Activated CD4-positive, alpha-beta memory T cell treated with anti-CD3 and anti-CD28 coated beads, Interleukin-2, amount 10 ng/mL, durations not matched to agents 7 days and 5 days (primary cell): ENCODE results near the gene CHCHD4. TPM values are rescaled to one million over a fixed set of nuclear protein-coding genes. Genes with fewer than 3 reads are reported as not detected.
"Not testable (repeated sequence)": the region's sequence is repeated elsewhere in the genome, so short reads cannot be mapped to it uniquely, and the experiment has no call there.

Experiments
- CTCF ChIA-PET: fragments of 350-600 bp; sonication (Branson Sonifier 250); formaldehyde crosslinking; loops from one replicate; lab custom pipeline; 2021; ENCODE audit warnings: antibody characterized with exemption, inconsistent platforms; lab: Charles Lee
- POLR2A ChIA-PET: fragments of 350-600 bp; sonication (Branson Sonifier 250); formaldehyde crosslinking; loops from one replicate; lab custom pipeline; 2021; ENCODE audit warnings: antibody characterized with exemption; lab: Charles Lee
- DNase-seq: peaks from one replicate; pipeline ENCODE4 v3.0.0-alpha.2; 2020
- H3K27ac Mint-ChIP-seq: one replicate; pipeline ENCODE4 v1.8.0; 2021; ENCODE audit warnings: mild to moderate bottlenecking, mixed read lengths
- H3K27me3 Mint-ChIP-seq: one replicate; pipeline ENCODE4 v1.8.0; 2021; ENCODE audit warnings: mixed read lengths
- H3K36me3 Mint-ChIP-seq: one replicate; pipeline ENCODE4 v1.8.0; 2021; ENCODE audit warnings: low read depth, mixed read lengths
- H3K4me1 Mint-ChIP-seq: one replicate; pipeline ENCODE4 v1.8.0; 2021; ENCODE audit warnings: mixed read lengths
- H3K4me3 Mint-ChIP-seq: one replicate; pipeline ENCODE4 v1.8.0; 2021; ENCODE audit warnings: mild to moderate bottlenecking, mixed read lengths
- H3K9me3 Mint-ChIP-seq: one replicate; pipeline ENCODE4 v1.8.0; 2021; ENCODE audit warnings: mixed read lengths
- total RNA-seq, 2 experiments: library from RNA; stranded (reverse); gene quantifications; one replicate each; pipeline ENCODE4 v1.2.3, GENCODE V29; 2021

Gene CHCHD4
- total RNA-seq, 2 experiments from 2014 or later: 11.5 to 12.8 TPM

- Mint-ChIP-seq H3K4me1 (peaks cover 45% of the 10 kb centered on the region), H3K4me3 (peak overlapping the region; percentile 36), H3K27me3 (no peaks in the 10 kb centered on the region), H3K27ac (peak overlapping the region; percentile 18), H3K36me3 (peaks cover 13% of the 10 kb centered on the region), H3K9me3 (no peaks in the 10 kb centered on the region)
- POLR2A ChIA-PET: interaction anchor here (1.4 to 9.0 kb wide), 3 partner anchors 20 to 232 kb away, joined by 5 to 133 read pairs (median 8); partner anchors contain the start of genes LSM3 and XPC
- CTCF ChIA-PET: interaction anchor here (0.6 to 3.9 kb wide), 5 partner anchors 28 to 760 kb away, joined by 3 to 22 read pairs (median 4); no protein-coding TSS in a partner anchor
- no peak for DNase-seq
These were observed 2.4 kb downstream of the CHCHD4 start for GRCh38 chr3:14122301-14122700.

DNA sequence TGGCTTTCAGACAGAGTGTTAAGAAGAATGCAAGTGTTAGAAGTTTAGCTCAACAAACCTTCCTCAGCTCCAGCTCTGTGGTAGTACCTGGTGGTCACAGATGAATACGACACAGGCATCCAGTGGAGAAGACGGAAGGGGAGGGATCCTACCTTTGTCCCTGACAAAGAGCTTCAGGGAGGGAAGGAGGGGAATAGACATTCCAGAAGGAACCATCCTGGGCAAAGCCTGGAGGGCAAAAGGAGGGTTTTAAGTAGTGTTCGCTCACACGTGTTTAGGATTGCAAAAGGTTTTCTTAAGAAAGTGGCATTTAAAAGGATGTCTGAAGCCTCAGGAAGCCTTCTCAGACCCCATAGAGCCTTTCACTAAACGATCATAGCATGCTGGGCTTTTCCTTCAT, 2.8 kb downstream of the CHCHD4 start:
- DNase-seq: no peak
- Mint-ChIP-seq H3K9me3 (no peaks in the 10 kb centered on the region), H3K4me1 (peaks cover 41% of the 10 kb centered on the region), H3K4me3 (no peak overlapping the region), H3K27ac (no peak overlapping the region), H3K36me3 (peaks cover 11% of the 10 kb centered on the region), H3K27me3 (no peaks in the 10 kb centered on the region)
- POLR2A ChIA-PET: interaction anchor here (1.4 to 9.0 kb wide), 2 partner anchors 20 to 57 kb away, joined by 5 to 133 read pairs; partner anchors contain the start of genes LSM3 and XPC
- CTCF ChIA-PET: interaction anchor here (1.4 kb wide), 1 partner anchor 34 kb away, joined by 3 read pairs; no protein-coding TSS in a partner anchor

GRCh38 chr3:14120921-14121448, 3.7 kb downstream of the CHCHD4 start:
- Mint-ChIP-seq H3K4me1 (peaks cover 32% of the 10 kb centered on the region), H3K36me3 (peaks cover 11% of the 10 kb centered on the region)
- not testable (repeated sequence) for DNase-seq, H3K27me3 Mint-ChIP-seq, H3K4me3 Mint-ChIP-seq, H3K9me3 Mint-ChIP-seq, H3K27ac Mint-ChIP-seq
- ChIA-PET CTCF (interaction anchor here (1.4 kb wide), 1 partner anchor 33 kb away, joined by 3 read pairs; no protein-coding TSS in a partner anchor), POLR2A (interaction anchor here (1.1 to 9.0 kb wide), 3 partner anchors 21 to 58 kb away, joined by 5 to 133 read pairs (median 5); partner anchors contain the start of genes LSM3 and XPC)

DNA sequence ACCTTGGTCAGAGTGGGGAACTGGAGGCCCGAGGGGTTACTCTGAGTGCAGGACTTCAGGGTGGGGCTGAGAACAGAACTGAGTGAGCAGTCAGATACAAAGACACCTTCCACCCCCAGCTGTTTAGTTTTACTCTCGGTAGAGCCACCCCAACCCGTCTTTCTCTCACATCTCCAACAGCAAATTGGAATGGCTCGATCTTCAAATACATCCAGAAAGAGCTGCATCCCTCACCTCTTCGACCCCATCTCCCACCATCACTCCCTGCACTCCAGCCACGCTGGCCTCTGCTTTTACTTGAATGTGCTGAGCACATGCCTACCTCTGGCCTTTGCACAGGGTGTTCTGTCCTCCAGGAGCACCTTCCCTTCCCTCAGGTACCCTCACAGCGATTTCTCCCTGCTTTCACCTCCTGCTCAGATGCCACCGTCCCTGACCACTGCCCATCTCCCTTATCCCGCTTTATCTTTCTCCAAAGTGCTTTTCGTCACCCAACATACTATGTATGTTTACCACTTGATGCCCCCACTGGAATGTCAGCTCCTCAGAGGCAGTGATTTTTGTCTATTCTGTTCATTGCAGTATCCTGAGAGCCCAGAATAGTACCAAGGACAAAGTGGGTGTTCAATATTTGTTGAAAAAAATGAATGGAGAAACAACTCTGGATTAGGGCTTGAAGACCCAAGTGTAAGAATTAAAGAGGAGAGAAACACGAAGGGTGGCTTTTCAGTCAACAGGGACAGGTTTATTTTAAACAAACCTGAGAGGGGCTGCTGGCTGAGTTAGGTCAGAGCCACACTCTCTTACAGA, 4.4 kb downstream of the CHCHD4 start:
- H3K9me3 Mint-ChIP-seq: no peaks in the 10 kb centered on the region
- H3K4me3 Mint-ChIP-seq: no peak overlapping the region
- ChIA-PET CTCF (interaction anchor here (1.0 kb wide), 1 partner anchor 224 kb away, joined by 6 read pairs; no protein-coding TSS in a partner anchor), POLR2A (interaction anchor here (1.1 kb wide), 1 partner anchor 58 kb away, joined by 5 read pairs; the partner anchor contains the start of genes LSM3 and XPC)
- DNase-seq: no peak
- H3K27ac Mint-ChIP-seq: no peak overlapping the region
- no peaks in the 10 kb centered on the region for H3K27me3 Mint-ChIP-seq
- H3K36me3 Mint-ChIP-seq: peaks cover 11% of the 10 kb centered on the region
- peaks cover 29% of the 10 kb centered on the region for H3K4me1 Mint-ChIP-seq

- H3K9me3 Mint-ChIP-seq: no peaks in the 10 kb centered on the region
- peaks cover 29% of the 10 kb centered on the region for H3K4me1 Mint-ChIP-seq
- DNase-seq: no peak
- H3K4me3 Mint-ChIP-seq: no peak overlapping the region
- H3K36me3 Mint-ChIP-seq: peaks cover 13% of the 10 kb centered on the region
- CTCF ChIA-PET: interaction anchor here (1.0 kb wide), 1 partner anchor 223 kb away, joined by 6 read pairs; no protein-coding TSS in a partner anchor
- no peak overlapping the region for H3K27ac Mint-ChIP-seq
- POLR2A ChIA-PET: interaction anchor here (1.1 kb wide), 1 partner anchor 59 kb away, joined by 5 read pairs; the partner anchor contains the start of genes LSM3 and XPC
- H3K27me3 Mint-ChIP-seq: no peaks in the 10 kb centered on the region
These were observed 5.0 kb downstream of the CHCHD4 start for GRCh38 chr3:14119651-14120050.

DNA sequence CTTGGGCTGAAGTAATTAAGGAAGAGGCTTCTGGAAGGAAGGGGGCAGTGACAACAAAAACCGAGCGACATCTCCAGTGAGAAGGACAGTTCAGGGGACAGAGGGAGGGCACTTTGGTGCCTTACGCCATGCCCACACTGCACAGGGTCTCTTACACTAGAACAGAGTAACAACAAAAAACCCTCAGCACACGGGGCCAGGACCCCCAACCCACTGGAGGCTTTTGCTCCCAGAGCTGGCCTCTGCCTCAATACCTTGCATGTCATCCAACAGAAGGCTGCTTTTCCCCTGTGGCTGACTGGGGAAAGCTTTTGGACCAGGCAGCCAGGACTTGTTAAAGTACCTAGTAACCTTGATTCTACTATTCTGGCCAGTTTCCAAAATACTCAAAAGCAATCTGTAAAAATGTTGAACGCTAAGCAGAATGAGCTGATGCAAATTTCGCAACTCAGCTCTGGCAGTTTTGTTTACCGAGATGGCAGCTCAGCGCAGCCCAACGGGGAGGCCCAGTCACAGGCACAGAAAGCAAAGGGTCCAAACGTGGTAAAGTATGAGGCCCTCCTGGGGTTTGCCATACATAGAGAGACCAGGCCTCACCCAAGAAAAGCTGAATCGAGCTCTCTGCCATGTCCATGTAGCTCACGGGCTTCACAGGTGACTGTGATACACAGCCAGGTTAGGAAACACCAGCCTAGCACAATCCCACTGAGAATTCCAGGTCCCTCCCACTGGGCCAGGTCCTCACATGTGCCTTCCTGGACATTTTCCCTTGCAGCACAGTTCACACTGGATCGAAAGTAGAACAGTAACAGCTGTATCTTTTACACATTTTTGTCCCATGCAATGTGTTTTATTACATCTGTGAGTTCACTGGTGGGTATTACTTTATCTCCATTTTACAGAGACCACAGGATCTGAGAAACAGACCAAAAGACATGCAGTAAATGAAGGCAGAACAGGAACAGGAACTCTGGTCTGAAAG, 6.0 kb downstream of the CHCHD4 start:
- Mint-ChIP-seq H3K27me3 (no peaks in the 10 kb centered on the region), H3K36me3 (peaks cover 21% of the 10 kb centered on the region), H3K9me3 (no peaks in the 10 kb centered on the region), H3K4me3 (no peak overlapping the region), H3K27ac (no peak overlapping the region), H3K4me1 (peaks cover 24% of the 10 kb centered on the region)
- CTCF ChIA-PET: interaction anchor here (1.0 kb wide), 1 partner anchor 222 kb away, joined by 6 read pairs; no protein-coding TSS in a partner anchor
- DNase-seq: no peak
- POLR2A ChIA-PET: no interaction called here

GRCh38 chr3:14117468-14118399, 6.9 kb downstream of the CHCHD4 start:
- ChIA-PET POLR2A (interaction anchor here (1.4 kb wide), 1 partner anchor 61 kb away, joined by 5 read pairs; the partner anchor contains the start of genes LSM3 and XPC), CTCF (no interaction called here)
- Mint-ChIP-seq H3K27ac (no peak overlapping the region), H3K9me3 (no peaks in the 10 kb centered on the region), H3K4me3 (no peak overlapping the region), H3K36me3 (peaks cover 26% of the 10 kb centered on the region), H3K4me1 (peaks cover 15% of the 10 kb centered on the region), H3K27me3 (no peaks in the 10 kb centered on the region)
- no peak for DNase-seq

DNA sequence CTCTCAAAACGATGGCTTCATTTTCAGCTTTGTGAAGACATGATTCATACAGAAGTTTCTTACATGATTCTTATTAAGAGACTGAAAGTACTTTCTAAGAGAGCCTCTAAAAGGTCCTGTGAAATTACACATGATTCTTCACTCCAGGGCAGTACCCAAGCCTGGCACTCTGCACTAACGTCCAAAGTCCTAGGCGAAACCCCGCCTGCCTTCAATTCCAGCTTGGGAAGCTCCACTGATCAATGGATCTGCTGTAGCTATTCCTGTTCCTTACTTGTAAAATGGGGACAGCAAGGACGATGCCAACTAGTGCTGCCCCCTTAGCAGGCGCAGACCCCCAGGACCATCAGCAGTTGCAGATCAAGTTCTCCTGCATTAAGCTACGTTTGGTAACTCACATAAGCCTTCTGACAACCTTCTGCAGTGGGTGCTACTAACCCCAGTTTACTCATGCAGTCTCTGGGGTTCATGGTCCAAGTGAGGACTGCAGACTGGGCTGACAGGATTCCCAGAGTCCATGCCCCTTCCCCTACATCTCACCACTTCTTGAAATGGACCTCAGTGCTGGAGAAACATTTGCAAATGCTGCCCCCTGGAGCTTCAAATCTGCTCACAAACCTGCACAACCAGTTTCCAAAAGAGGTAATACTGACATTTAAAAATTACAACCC, 10.6 kb downstream of the CHCHD4 start:
- H3K9me3 Mint-ChIP-seq: no peaks in the 10 kb centered on the region
- no peaks in the 10 kb centered on the region for H3K27me3 Mint-ChIP-seq
- H3K27ac Mint-ChIP-seq: no peak overlapping the region

DNA sequence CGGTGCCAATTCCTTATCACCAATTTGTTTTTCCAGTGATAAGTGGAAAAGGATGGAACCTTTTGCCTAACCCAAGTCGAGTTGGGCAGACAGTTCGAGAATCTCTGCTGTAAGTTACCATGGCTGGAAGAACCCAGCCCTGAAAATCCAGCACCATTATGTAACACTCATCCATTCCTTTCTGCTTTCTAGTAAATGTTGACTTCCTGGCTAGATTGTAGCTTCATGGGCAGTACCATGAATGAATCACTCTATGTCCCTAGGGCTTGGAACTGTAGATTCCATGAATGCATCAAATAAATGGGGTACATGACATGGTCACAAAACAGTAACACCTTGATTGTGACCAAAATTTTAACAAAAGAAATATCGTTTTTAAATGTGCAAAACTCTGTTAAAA, 14.0 kb downstream of the CHCHD4 start:
- H3K27me3 Mint-ChIP-seq: no peaks in the 10 kb centered on the region
- no peak for DNase-seq
- H3K4me3 Mint-ChIP-seq: no peak overlapping the region
- H3K36me3 Mint-ChIP-seq: peaks cover 34% of the 10 kb centered on the region
- CTCF ChIA-PET: no interaction called here
- H3K9me3 Mint-ChIP-seq: no peaks in the 10 kb centered on the region
- H3K27ac Mint-ChIP-seq: no peak overlapping the region
- POLR2A ChIA-PET: no interaction called here
- H3K4me1 Mint-ChIP-seq: no peaks in the 10 kb centered on the region

More for the DNA sequence above, 10.6 kb downstream of the CHCHD4 start:
- H3K4me1 Mint-ChIP-seq: no peaks in the 10 kb centered on the region
- CTCF ChIA-PET: interaction anchor here (1.0 to 3.2 kb wide), 3 partner anchors 31 to 457 kb away, joined by 3 to 14 read pairs (median 3); no protein-coding TSS in a partner anchor
- DNase-seq: no peak
- H3K4me3 Mint-ChIP-seq: no peak overlapping the region
- POLR2A ChIA-PET: interaction anchor here (1.5 kb wide), 1 partner anchor 10 kb away, joined by 7 read pairs; the partner anchor contains the start of genes CHCHD4 and TMEM43
- peaks cover 37% of the 10 kb centered on the region for H3K36me3 Mint-ChIP-seq

GRCh38 chr3:14109821-14110220, 14.8 kb downstream of the CHCHD4 start:
- POLR2A ChIA-PET, DNase-seq, H3K4me1 Mint-ChIP-seq: not testable (repeated sequence)

More at GRCh38 chr3:14109821-14110220, 14.8 kb downstream of the CHCHD4 start:
- peaks cover 28% of the 10 kb centered on the region for H3K36me3 Mint-ChIP-seq
- H3K4me3 Mint-ChIP-seq, H3K27me3 Mint-ChIP-seq, CTCF ChIA-PET, H3K27ac Mint-ChIP-seq, H3K9me3 Mint-ChIP-seq: not testable (repeated sequence)
